GM10248 (cell line): Measurements from ENCODE around the gene EEF2KMT.

Experiments
- CTCF ChIA-PET: fragments of 300-600 bp; sonication (Branson Sonifier 250); formaldehyde crosslinking; extraction: SDS; loops from one replicate; lab custom pipeline; 2021; ENCODE audit warnings: antibody characterized with exemption; lab: Yijun Ruan, JAX
- POLR2A ChIA-PET: fragments of 350-650 bp; sonication (Branson Sonifier 250); formaldehyde crosslinking; extraction: SDS; loops from one replicate; lab custom pipeline; 2020; ENCODE audit warnings: antibody characterized with exemption; lab: Yijun Ruan, JAX
- DNase-seq: peaks from one replicate; pipeline ENCODE4 v3.0.0; 2012; ENCODE audit errors: extremely low spot score
- TF ChIP-seq, protein P1 (sequence below): IDR thresholded peaks from 2 replicates; pipeline ENCODE4 v1.5.1; 2012; ENCODE audit warnings: mild to moderate bottlenecking, low read depth; ENCODE audit errors: extremely low read depth, missing control alignments, control extremely low read depth

The EEF2KMT gene

GRCh38 chr16:5062051-5062450 is 35.5 kb downstream of the EEF2KMT start:
- POLR2A ChIA-PET: no interaction called here
- TF ChIP-seq, protein P1, sequence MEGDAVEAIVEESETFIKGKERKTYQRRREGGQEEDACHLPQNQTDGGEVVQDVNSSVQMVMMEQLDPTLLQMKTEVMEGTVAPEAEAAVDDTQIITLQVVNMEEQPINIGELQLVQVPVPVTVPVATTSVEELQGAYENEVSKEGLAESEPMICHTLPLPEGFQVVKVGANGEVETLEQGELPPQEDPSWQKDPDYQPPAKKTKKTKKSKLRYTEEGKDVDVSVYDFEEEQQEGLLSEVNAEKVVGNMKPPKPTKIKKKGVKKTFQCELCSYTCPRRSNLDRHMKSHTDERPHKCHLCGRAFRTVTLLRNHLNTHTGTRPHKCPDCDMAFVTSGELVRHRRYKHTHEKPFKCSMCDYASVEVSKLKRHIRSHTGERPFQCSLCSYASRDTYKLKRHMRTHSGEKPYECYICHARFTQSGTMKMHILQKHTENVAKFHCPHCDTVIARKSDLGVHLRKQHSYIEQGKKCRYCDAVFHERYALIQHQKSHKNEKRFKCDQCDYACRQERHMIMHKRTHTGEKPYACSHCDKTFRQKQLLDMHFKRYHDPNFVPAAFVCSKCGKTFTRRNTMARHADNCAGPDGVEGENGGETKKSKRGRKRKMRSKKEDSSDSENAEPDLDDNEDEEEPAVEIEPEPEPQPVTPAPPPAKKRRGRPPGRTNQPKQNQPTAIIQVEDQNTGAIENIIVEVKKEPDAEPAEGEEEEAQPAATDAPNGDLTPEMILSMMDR: no peak
- DNase-seq: peak; percentile 60
- CTCF ChIA-PET: interaction anchor here (0.7 to 1.7 kb wide), 2 partner anchors 13 to 102 kb away, joined by 3 read pairs; no protein-coding TSS in a partner anchor

- ChIA-PET CTCF (interaction anchor here (1.5 to 1.6 kb wide), 2 partner anchors 10 to 12 kb away, joined by 4 to 5 read pairs; partner anchors contain the start of gene ALG1), POLR2A (interaction anchor here (0.6 kb wide), 1 partner anchor 168 kb away, joined by 5 read pairs; no protein-coding TSS in a partner anchor)
- no peak for DNase-seq
- TF ChIP-seq, protein P1: no peak
These were observed 37.4 kb downstream of the EEF2KMT start for GRCh38 chr16:5060073-5060641.

- CTCF ChIA-PET: interaction anchor here (1.6 to 1.8 kb wide), 2 partner anchors 10 to 25 kb away, joined by 4 read pairs; no protein-coding TSS in a partner anchor
- no peak for DNase-seq
- POLR2A ChIA-PET: no interaction called here
These were observed 38.1 kb downstream of the EEF2KMT start for GRCh38 chr16:5059386-5060072.

GRCh38 chr16:5058476-5058875 is 39.1 kb downstream of the EEF2KMT start:
- DNase-seq: no peak
- TF ChIP-seq, protein P1: no peak
- CTCF ChIA-PET: interaction anchor here (1.4 to 2.9 kb wide), 4 partner anchors 8 to 37 kb away, joined by 3 to 18 read pairs (median 4); partner anchors contain the start of gene C16orf89
- POLR2A ChIA-PET: no interaction called here

More at GRCh38 chr16:5059386-5060072, 38.1 kb downstream of the EEF2KMT start:
- TF ChIP-seq, protein P1: no peak

GRCh38 chr16:5056352-5056751 is 41.2 kb downstream of the EEF2KMT start:
- DNase-seq: peak; percentile 69
- ChIA-PET CTCF (interaction anchor here (0.8 to 2.9 kb wide), 12 partner anchors 10 to 36 kb away, joined by 3 to 18 read pairs (median 4); partner anchors contain the start of genes C16orf89 and NAGPA), POLR2A (no interaction called here)
- TF ChIP-seq, protein P1: peak; percentile 51
